Gastroesophageal sphincter (tissue), 4 donors: ENCODE data around the gene UNC5A. TPM values are rescaled to one million over a fixed set of nuclear protein-coding genes. Genes with fewer than 3 reads are reported as not detected.

ENCODE experiments used
- ATAC-seq: fragments of 150-250 bp; one replicate; pipeline ENCODE4 v1.9.1; 2016; ENCODE audit warnings: mild to moderate bottlenecking, moderate library complexity
- H3K27ac ChIP-seq, 4 donors: fragments of 200-600 bp; sonication (generic) in 3 of 4; 1 replicate in 3 of 4; 2 replicates in 1 of 4; pipeline ENCODE4 v1.5.1; 2016 to 2019
- H3K27me3 ChIP-seq: fragments of 200-600 bp; sonication (generic); one replicate; pipeline ENCODE4 v1.5.1; 2019
- H3K36me3 ChIP-seq, 2 donors: fragments of 200-600 bp; sonication (generic); one replicate each; pipeline ENCODE4 v1.5.1; 2019; ENCODE audit warnings: control low read depth in 1 of 2
- H3K4me1 ChIP-seq, 3 donors: fragments of 200-600 bp; sonication (generic); 1 replicate in 2 of 3; 2 replicates in 1 of 3; pipeline ENCODE4 v1.5.1; 2016 to 2019; ENCODE audit warnings: control low read depth in 2 of 3
- H3K4me3 ChIP-seq, 2 donors: fragments of 200-600 bp; sonication (generic); one replicate each; pipeline ENCODE4 v1.5.1; 2019; ENCODE audit warnings: mild to moderate bottlenecking in 1 of 2, moderate library complexity in 1 of 2
- H3K9me3 ChIP-seq, 3 donors: fragments of 200-600 bp; sonication (generic); one replicate each; pipeline ENCODE4 v1.5.1; 2017 to 2019; ENCODE audit warnings: control low read depth in 2 of 3
- CTCF ChIP-seq, 4 experiments: fragments of 200-600 bp in 2 of 4; fragments of 450-650 bp in 2 of 4; sonication (generic) in 1 of 4; IDR thresholded peaks; one replicate each; pipeline ENCODE4 v1.5.1; 2017 to 2019; ENCODE audit warnings: antibody characterized with exemption in 4 of 4, mild to moderate bottlenecking in 2 of 4, moderate library complexity in 2 of 4
- EP300 ChIP-seq: sonication (generic); formaldehyde crosslinking; IDR thresholded peaks from one replicate; pipeline ENCODE4 v1.6.1; 2017; ENCODE audit warnings: antibody characterized with exemption, mild to moderate bottlenecking
- POLR2A ChIP-seq, 2 donors: fragments of 450-650 bp; IDR thresholded peaks; one replicate each; pipeline ENCODE4 v1.6.1; 2017; ENCODE audit warnings: antibody characterized with exemption in 2 of 2, mild to moderate bottlenecking in 2 of 2, moderate library complexity in 1 of 2
- POLR2AphosphoS5 ChIP-seq: sonication (generic); formaldehyde crosslinking; IDR thresholded peaks from one replicate; pipeline ENCODE4 v1.6.1; 2017; ENCODE audit warnings: antibody characterized with exemption
- WGBS, 2 donors: methylation state at CpG; one replicate each; pipeline ENCODE4 v1.1.5; 2018; ENCODE audit warnings: low coverage in 1 of 2; 5-methylcytosine and 5-hydroxymethylcytosine counted together
- total RNA-seq, 4 donors: library from RNA; depleted of rRNA; stranded (reverse); fragments of >200 nt; gene quantifications; one replicate each; pipeline ENCODE4 v1.1.0, GENCODE V29; 2016

UNC5A gene
- total RNA-seq, 4 donors from 2014 or later = 0.27 TPM; not detected in 3

DNA sequence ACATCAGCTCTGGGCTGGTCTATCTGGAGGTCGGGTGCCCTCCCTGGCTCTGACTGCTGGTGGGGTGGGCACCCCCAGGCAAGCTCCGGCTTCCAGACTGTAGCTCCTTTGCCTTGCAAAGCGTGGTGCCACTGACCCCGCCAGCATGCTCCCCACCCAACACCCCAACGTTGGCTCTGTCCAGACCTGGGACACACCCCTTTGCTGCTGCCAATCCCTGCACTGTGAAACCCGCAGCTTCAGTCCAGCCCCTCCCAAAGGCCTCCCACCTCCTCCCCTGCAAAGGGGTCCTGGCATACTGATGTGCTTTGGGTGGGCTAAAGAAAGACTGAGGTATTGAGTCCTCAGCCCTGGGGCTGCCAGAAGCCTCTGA is 3.9 kb downstream of the UNC5A start:
- Histone ChIP-seq H3K36me3 (no peaks in the 10 kb centered on the region), H3K27me3 (peaks cover 100% of the 10 kb centered on the region), H3K4me1 (peaks cover 0 to 42% (median 17%) of the 10 kb centered on the region in 3 donors), H3K4me3 (no peak overlapping the region), H3K27ac (no peak overlapping the region), H3K9me3 (no peaks in the 10 kb centered on the region)
- TF ChIP-seq POLR2A (IDR thresholded peaks at IDR 0.05) (no peak), POLR2AphosphoS5 (no peak), CTCF (IDR thresholded peaks at IDR 0.05) (no peak), EP300 (no peak)
- no peak for ATAC-seq
- 66% methylated on average over 3 of the region's 6 CpGs; no CpG with 5 or more reads in 1 of the 2 donors for WGBS, 2 donors

GRCh38 chr5:176814836-176815438 is 4.6 kb downstream of the UNC5A start:
- Histone ChIP-seq H3K4me1 (peaks cover 0 to 36% (median 12%) of the 10 kb centered on the region in 3 donors), H3K4me3 (no peak overlapping the region), H3K27ac (no peak overlapping the region), H3K9me3 (no peaks in the 10 kb centered on the region), H3K36me3 (no peaks in the 10 kb centered on the region), H3K27me3 (peaks cover 100% of the 10 kb centered on the region)
- TF ChIP-seq CTCF (IDR thresholded peaks at IDR 0.05) (no peak), POLR2A (IDR thresholded peaks at IDR 0.05) (no peak), EP300 (no peak), POLR2AphosphoS5 (no peak)
- ATAC-seq = no peak
- WGBS, 2 donors = 40 to 72% methylated on average over 2 of the region's 10 CpGs

DNA sequence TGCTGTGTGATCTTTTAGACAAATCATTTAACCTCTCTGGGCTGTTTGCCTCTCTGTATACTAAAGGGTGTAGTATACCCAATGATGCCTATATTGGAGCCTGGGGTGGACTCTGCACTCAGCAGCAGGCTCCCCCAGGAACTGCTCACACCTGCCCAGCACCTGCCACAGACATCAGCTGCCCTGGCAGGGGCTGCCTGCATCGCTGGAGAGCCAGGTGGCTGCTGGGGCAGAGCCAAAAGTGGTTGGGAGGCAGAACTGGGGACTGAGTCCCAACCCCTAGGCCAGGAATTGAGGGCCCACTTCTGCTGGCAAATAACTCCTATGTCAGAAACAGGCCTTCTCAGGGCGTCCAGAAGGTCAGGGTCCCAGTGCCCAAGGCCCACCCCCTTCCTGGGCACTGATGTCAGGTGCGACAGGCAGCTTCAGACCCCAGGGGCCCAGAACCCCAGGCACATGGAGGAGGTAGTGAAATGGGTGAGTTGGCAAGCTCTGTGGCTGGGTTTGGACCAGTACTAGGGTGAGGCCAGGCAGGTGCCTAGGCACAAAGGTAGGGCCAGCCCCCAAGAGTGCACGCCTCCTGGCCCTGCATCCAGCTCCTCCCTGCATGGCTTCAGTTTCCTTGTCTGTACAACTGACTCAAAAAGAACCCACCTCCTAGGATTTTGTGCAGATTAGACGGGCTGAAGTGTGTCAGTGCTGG is 5.8 kb downstream of the UNC5A start:
- no peaks in the 10 kb centered on the region for H3K9me3 ChIP-seq
- H3K27ac ChIP-seq = no peak overlapping the region
- no peak for TF ChIP-seq CTCF (IDR thresholded peaks at IDR 0.05)
- no peak for TF ChIP-seq EP300
- no peak for TF ChIP-seq POLR2A (IDR thresholded peaks at IDR 0.05)
- 92 to 100% methylated on average over 1 to 2 of the region's 5 CpGs for WGBS, 2 donors
- H3K4me3 ChIP-seq = no peak overlapping the region
- H3K36me3 ChIP-seq = no peaks in the 10 kb centered on the region
- ATAC-seq = no peak
- H3K27me3 ChIP-seq = peaks cover 97% of the 10 kb centered on the region
- H3K4me1 ChIP-seq = peaks cover 0 to 25% (median 5%) of the 10 kb centered on the region in 3 donors

- no peak for ATAC-seq
- Histone ChIP-seq H3K4me1 (peaks cover 0 to 21% (median 4%) of the 10 kb centered on the region in 3 donors), H3K4me3 (no peak overlapping the region), H3K36me3 (no peaks in the 10 kb centered on the region), H3K27ac (no peak overlapping the region), H3K9me3 (no peaks in the 10 kb centered on the region), H3K27me3 (peaks cover 96% of the 10 kb centered on the region)
- 80 to 100% methylated on average over 1 to 2 of the region's 9 CpGs for WGBS, 2 donors
- no peak for TF ChIP-seq EP300
- TF ChIP-seq POLR2A (IDR thresholded peaks at IDR 0.05) = no peak
- no peak for TF ChIP-seq CTCF (IDR thresholded peaks at IDR 0.05)
- no peak for TF ChIP-seq POLR2AphosphoS5
Observed at GRCh38 chr5:176816791-176817347, 6.5 kb downstream of the UNC5A start.
